Suprapubic skin (tissue), 3 donors: Measurements from ENCODE around the gene LRRN3.

ENCODE experiments used
- EP300 ChIP-seq: sonication (generic); formaldehyde crosslinking; IDR thresholded peaks from one replicate; pipeline ENCODE4 v1.6.1; 2017; ENCODE audit warnings: antibody characterized with exemption
- TF ChIP-seq, protein P1 (sequence below), 2 donors: fragments of 200-600 bp in 1 of 2; fragments of 450-650 bp in 1 of 2; sonication (generic) in 1 of 2; IDR thresholded peaks; one replicate each; pipeline ENCODE4 v1.5.1; 2016 to 2019; ENCODE audit warnings: antibody characterized with exemption in 2 of 2, mild to moderate bottlenecking in 1 of 2, moderate library complexity in 1 of 2

DNA sequence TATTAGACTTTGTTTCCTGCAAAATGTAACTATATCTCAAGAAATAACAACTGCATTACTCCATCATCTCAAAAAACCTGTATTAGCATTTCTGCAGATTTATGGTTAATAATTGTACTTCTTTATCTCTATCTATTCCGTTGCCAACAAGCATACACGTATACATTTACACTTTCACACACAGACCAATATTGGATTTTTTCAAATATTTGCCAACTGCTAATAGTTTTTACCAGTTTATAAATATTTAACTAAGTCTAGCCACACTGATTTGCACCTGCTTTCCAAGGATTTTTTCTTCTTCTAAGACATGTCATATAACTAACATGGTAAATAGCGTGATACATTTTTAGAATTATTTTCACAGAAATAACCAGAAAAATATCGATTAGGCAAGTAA, 12.2 kb downstream of the LRRN3 start:
- TF ChIP-seq, protein P1, sequence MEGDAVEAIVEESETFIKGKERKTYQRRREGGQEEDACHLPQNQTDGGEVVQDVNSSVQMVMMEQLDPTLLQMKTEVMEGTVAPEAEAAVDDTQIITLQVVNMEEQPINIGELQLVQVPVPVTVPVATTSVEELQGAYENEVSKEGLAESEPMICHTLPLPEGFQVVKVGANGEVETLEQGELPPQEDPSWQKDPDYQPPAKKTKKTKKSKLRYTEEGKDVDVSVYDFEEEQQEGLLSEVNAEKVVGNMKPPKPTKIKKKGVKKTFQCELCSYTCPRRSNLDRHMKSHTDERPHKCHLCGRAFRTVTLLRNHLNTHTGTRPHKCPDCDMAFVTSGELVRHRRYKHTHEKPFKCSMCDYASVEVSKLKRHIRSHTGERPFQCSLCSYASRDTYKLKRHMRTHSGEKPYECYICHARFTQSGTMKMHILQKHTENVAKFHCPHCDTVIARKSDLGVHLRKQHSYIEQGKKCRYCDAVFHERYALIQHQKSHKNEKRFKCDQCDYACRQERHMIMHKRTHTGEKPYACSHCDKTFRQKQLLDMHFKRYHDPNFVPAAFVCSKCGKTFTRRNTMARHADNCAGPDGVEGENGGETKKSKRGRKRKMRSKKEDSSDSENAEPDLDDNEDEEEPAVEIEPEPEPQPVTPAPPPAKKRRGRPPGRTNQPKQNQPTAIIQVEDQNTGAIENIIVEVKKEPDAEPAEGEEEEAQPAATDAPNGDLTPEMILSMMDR (IDR thresholded peaks at IDR 0.05) = no peak
- no peak for TF ChIP-seq EP300
